Kidney tubule cell (primary cell): ENCODE data around the gene PTPRA.
A peak's percentile ranks its signal among the peaks of the same experiment; 100 is the strongest.

ENCODE experiments used
- DNase-seq: peaks from one replicate; pipeline ENCODE4 v3.0.0-alpha.2; 2018; ENCODE audit warnings: low spot score

The PTPRA gene

DNA sequence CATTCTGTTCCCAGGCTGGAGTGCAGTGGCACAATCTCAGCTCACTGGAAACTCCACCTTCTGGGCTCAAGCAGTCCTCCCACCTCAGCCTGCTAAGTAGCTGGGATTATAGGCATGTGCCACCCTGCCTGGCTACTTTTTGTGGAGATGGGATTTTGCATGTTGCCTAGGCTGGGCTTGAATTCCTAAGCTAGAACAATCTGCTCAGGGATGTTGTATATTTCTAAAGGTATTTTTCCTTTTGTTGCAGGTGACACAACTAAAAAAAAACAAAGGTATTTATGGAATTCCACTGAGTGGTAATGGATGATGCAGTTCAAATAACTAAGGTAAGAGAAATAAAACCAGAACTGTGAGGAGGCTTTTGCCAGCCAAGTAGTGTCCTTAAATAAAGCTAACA lies 49.7 kb downstream of the PTPRA start:
- peak; percentile 52 for DNase-seq

DNA sequence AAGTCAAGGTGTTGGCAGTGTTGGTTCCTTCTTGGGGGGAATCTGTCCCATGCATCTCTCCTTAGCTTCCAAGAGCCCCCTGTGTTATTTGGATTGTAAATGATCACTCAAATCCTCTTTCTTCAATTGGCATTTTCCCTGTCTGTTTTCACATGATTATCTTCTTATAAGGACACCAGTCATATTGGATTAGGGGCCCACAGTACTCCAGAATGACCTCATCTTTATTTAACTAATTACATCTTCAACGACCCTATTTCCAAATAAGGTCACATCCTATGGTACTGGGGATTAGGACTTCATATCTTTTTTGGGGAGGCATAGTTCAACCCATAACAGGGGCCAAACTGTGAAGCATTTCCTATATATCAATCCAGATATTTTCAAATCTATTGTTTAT lies 57.3 kb downstream of the PTPRA start:
- no peak for DNase-seq

DNA sequence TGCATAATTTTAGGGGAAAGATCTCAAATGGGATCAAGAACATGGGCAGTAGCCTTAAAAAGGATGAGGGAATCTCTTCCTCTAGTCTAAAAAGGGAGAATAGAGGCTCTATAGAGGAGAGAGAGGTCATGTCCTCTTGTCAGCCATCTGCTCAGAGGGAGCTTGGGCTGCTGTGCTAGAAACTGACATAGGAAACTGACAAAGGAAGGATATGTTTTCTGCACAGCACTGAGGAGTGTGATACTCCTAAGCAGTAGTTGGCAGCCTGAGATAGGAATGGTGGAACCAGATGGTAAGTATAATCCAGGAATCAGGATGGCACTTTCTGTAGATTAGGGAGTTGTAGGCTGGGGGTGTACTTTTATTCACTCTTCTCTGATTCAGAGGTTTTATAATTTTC lies 59.2 kb downstream of the PTPRA start:
- no peak for DNase-seq

- no peak for DNase-seq
Observed at GRCh38 chr20:2937902-2938301, 64.6 kb downstream of the PTPRA start.

DNA sequence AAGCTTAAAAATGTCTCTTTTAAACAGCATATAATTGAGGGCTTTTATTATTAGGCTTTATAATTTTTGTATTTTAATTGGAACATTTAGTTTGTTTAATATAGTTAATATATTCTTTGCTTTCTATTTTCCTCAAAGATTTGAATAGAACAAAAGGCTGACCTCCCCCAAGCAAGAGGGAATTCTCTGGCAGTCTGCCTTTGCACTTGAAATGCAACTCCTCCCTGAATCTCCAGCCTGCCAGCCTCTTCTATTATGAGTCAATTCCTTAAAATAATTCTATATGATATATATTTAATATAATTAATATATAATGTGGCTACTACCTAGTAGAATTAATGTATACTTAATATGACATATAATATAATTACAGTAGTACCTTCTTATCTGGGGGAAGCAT lies 69.2 kb downstream of the PTPRA start:
- no peak for DNase-seq

DNA sequence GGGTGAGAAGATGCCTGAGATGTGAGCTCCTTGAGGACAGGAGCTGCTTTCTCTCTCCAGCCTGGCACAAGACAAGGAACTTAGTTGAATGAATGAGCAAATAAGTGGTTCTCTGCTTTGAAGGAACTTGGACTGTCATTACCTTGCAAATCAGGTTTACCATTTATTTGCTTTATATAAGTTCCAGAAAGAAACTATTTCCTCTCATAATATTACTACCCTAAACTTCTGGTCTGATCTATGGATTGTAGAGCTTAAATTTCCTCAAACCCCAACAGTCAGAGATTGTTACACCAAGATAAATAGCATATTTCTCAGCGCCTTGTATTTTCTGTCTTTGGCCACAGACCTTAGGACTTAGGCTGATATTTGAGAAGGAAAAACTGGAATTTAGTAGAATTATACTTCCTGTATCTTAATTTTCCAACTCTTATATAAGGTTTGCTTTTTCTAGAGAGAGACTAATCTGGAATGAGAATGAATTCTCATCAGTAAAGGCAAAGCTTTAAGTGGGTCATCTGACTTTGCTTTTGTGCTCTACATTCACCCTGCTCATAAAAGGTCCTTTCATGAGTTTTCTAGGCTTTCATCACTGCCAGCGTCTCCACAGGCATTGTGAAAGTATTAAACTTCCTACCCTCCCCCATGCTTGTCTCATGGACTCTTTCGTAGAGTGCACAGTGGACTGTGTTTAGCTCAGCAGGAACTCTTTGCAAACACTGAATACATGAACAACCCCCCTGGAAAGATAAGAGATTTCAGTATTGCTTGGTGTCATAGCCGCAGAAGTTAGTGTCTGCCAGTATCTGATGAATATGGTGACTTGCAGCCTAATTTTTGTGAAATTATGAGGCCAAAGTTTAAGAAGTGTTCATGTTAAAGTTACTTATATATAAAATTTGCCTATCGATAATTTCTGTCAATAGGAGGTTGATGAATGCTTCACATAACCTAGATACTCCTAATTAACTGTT lies 74.0 kb downstream of the PTPRA start:
- peak; percentile 3 for DNase-seq

GRCh38 chr20:2948968-2949367 lies 75.7 kb downstream of the PTPRA start:
- DNase-seq: no peak

GRCh38 chr20:2952766-2953165 lies 79.5 kb downstream of the PTPRA start:
- DNase-seq: no peak

- DNase-seq: peak; percentile 25
Observed at GRCh38 chr20:2955257-2955970, 82.1 kb downstream of the PTPRA start.

DNA sequence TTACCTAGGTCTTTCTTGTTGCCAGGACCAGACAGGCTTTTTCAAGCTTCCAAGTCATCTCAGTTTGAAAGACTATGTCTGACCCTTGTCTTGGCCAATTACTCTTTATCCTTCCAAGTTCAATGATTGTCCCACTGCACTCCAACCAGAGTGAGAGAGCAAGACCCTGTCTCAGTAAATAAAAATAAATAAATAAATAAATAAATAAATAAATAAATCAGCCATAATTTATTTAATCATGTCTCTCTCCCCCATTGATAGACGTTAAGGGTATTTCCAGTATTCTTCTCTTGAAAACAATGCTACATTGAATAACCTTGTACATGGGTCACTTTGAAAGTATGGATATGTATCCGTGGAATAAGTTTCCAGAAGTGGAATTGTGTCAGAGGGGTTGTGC lies 83.2 kb downstream of the PTPRA start:
- no peak for DNase-seq

DNA sequence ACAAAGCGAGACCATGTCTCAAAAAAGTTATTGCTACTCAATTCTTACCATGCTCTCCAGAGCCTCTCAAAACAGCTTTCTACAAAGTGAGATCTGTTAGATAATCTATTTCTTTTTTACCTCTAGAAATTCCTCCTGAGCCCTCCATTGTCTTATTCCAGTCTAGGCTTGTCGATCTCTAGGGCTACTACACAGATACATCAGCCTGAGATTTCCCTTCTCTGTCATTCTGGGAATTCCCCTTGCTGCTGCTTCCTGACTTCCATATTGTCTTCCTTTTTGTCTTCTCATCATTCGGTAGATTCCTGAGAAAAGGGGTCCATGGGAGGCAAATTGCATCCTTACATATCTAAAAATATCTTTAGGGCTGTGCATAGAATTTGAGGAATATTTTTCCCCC lies 94.6 kb downstream of the PTPRA start:
- DNase-seq: peak; percentile 28

DNA sequence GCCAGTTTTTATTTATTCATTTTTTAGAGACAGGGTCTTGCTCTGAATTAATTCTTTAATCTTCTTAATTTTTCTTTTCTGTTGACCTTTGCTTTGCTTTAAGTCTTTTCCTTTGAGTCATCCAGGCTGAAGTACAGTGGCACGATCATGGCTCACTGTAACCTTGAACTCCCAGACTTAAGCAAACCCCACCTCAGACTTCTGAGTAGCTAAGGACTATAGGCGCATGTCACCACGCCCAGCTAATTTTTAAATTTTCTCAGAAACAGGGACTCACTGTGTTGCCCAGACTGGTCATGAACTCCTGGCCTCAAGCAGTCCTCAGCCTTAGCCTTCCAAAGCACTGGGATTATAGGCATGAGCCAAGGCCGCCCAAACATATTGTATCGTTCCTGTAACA lies 98.8 kb downstream of the PTPRA start:
- no peak for DNase-seq

- DNase-seq: no peak
Observed at GRCh38 chr20:2973574-2973973, 100.3 kb downstream of the PTPRA start.

GRCh38 chr20:2978519-2978918 lies 105.2 kb downstream of the PTPRA start:
- no peak for DNase-seq

GRCh38 chr20:2981646-2982045 lies 108.4 kb downstream of the PTPRA start:
- no peak for DNase-seq

- DNase-seq: no peak
Observed at GRCh38 chr20:2983508-2983907, 110.2 kb downstream of the PTPRA start.

GRCh38 chr20:2984028-2984501 lies 110.8 kb downstream of the PTPRA start:
- no peak for DNase-seq

DNA sequence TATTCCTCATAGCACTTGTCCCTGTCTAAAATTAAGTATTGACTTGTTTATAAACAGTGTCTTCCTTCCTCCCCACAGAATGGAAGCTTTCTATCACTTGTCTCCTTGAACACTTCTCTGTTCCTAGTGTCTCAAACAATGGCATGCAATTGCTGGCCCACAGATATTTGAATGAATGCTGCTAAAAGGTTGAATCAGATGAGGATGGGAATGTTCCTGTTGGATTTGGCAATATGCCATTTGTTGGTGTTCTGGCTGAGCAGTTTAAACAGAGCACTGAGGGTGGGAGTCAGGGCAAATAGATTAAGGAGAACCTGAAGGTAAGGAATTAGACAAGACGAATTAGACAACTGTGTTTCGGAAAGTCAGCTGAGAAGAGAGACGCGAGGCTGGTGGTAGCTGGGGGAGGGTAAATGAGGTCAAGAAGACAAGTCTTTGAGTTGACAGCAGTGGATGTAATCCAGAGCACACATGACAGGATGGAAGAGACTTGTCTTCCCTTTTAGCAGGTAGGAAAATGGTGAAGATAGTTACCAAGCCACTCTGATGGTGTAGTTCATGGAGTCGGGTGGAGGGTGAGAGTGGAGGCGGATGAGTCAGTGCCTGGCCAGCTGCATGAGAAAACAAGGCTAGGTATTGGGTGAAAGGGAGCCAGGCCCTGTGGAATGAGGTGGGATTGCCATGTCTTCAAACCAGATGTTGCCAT lies 111.8 kb downstream of the PTPRA start:
- DNase-seq: peak; percentile 84

GRCh38 chr20:2986466-2986865 lies 113.2 kb downstream of the PTPRA start:
- DNase-seq: peak; percentile 33

DNA sequence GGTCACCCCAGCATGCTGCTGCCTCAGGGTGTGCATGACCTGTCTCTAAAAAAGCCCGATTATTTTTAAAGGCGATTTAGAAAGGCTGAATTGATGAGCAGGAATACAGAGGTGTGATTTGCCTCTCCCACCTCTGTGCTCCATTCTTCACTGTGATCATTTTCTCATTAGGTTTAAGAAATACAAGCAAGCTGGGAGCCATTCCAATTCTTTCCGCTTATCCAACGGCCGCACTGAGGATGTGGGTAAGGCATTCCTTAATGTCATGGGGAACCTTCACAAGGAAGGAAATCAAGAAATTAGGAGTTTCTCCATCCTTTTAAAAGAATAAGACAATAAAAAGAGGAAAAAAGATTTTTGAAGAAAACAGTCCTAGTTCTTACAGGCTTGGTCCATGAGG lies 114.6 kb downstream of the PTPRA start:
- DNase-seq: no peak

DNA sequence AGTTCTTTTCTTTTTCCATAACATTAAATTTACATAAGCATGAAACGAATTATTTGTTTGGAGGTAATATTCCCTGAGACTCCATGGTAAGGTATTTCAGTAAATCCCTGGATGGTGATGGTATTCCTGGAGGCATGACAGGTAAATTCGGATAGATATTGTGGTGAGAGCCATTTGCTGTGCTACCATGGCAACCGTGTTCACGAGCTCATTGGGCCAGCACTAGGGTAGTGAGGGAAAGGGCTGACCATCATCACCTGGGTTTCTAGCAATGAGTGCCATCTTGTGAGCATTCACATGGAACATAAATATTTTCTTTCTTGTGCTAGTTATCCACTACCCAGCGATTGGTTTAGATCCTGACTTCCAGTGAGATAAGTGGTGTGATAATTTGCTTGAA lies 118.3 kb downstream of the PTPRA start:
- DNase-seq: no peak

GRCh38 chr20:2993250-2993649 lies 120.0 kb downstream of the PTPRA start:
- DNase-seq: peak; percentile 5

GRCh38 chr20:2995796-2996195 lies 122.5 kb downstream of the PTPRA start:
- no peak for DNase-seq
